ENCODE measurements around the gene LYPD4.

Gene LYPD4

GRCh38 chr19:41872775-41873647 is 28.5 kb upstream of the LYPD4 start:
- DNase-seq: peak; percentile 68

DNA sequence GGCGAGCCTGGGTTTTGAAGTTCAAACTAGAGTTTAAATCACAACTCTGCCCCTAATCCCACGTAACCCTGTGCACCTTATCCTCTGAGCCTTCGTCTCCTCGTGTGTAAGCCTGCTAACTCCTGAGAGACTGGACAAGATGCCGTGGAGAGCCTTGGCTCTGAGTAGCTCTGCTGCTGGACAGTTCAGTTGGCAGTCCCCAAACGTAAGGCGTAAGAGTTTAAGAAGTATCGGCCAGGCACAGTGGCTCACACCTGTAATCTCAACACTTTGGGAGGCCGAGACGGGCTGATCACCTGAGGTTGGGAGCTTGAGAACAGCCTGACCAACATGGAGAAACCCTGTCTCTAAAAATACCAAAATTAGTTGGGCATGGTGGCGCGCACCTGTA is 27.9 kb upstream of the LYPD4 start:
- DNase-seq: no peak

GRCh38 chr19:41871573-41872383 is 27.3 kb upstream of the LYPD4 start:
- peak; percentile 53 for DNase-seq

DNA sequence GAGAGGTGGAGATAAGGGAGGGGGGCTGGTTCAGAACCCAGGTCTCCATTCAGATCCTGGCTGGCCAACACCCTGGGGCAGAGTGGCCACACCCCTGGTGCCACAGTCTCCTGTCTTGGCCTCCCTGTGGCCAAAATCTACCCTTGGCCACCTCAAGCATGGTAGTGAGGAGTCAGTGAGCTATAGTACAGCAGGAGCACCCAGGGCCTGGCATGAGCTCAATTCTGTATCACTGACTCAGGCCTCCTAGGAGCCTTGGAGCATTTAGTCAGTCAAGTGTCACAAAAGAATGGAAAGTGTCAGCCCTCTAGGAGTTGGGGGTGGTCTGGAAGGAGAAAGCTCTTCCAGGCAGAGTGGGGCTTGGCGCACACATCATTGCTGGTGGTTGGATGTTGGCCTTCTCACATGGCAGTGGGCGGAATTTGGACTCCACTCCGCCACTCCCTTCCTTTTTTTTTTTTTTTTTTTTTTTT is 26.0 kb upstream of the LYPD4 start:
- DNase-seq: no peak

- no peak for DNase-seq
Measured at GRCh38 chr19:41869374-41869955, 25.0 kb upstream of the LYPD4 start.

DNA sequence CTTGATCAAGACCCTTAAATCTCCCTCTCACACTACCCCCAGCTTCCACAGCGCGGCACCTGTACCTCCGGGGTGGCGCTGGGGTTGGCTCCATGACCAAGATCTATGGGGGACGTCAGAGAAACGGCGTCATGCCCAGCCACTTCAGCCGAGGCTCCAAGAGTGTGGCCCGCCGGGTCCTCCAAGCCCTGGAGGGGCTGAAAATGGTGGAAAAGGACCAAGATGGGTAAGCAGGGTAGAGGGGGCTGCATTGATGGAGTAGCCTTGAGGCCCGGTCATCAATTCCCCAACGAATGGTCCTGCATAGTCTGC is 24.5 kb upstream of the LYPD4 start:
- DNase-seq: no peak

- DNase-seq: no peak
Measured at GRCh38 chr19:41868120-41868988, 23.9 kb upstream of the LYPD4 start.

GRCh38 chr19:41866284-41866683 is 21.8 kb upstream of the LYPD4 start:
- no peak for DNase-seq

GRCh38 chr19:41864374-41864773 is 19.9 kb upstream of the LYPD4 start:
- no peak for DNase-seq

- no peak for DNase-seq
Measured at GRCh38 chr19:41863209-41863931, 18.9 kb upstream of the LYPD4 start.

DNA sequence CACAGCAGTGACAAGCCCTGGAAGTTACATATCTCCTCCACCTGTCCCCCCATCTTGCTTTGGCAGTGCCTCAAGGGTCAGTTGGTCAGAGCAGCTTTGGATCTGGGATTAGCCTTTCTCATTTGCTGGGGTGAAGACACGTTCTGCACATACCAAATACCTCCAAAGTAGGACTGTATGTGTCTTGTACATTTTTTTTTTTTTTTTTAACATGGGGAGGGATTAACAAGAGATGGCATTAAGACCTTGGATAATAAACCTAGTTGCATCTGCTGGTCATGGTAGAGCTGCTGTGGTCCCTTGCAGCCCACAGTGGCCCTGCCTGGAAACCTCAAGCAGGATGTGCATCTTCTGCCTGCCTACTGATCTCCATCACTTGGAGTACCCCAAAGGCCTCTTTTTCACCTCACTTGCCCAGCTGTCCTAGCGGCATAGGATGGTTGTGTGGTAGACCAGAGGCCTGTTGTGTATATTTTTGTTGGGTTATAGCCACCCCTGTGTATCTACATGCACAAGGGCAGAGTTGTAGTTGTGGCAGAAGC is 18.0 kb upstream of the LYPD4 start:
- no peak for DNase-seq

DNA sequence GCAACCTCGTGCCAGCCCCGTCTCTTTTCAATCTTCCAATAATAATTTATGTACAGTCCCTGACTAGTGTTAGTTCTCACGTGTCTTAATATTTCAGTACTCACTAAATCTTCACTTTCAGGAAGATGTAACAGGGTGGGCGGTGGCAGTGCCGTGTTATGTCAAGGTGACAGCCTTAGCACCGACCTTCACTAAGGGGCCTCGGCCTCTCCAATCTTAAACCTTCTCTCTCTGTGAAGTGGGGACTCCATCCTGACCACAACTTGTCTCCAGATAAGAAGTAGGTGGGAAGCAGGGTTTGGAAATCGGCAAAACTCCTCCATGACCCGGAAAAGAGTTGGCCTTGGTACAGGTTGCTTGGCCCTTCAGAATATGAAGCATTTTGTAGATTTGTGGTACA is 17.4 kb upstream of the LYPD4 start:
- DNase-seq: no peak

DNA sequence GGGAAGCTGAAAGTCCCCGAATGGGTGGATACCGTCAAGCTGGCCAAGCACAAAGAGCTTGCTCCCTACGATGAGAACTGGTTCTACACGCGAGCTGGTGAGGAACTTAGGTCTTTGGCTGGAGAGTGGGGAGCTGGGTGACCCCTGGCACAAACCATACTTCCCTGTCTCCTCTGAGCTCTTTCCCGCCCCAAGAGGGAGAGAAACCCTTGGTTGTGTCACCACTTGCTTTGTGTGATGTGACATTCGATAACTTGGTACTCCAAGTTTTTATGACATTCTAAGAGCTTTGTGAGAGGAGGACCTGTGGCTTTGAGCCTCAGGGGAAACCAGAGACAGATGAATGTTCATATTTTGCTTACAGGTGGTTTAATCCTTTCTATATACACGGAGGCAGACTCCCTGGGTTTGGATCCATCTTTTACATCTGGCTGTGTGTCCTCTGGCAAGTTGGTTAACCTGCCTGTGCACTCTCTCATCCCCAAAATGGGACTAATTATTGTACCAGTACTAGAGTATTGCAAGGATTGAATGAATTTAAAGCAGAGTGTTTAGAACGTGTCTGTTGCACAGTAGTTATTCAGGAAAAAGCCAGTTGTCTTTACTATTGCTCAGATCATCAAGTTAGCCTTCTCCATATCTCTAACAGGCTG is 16.8 kb upstream of the LYPD4 start:
- DNase-seq: no peak

DNA sequence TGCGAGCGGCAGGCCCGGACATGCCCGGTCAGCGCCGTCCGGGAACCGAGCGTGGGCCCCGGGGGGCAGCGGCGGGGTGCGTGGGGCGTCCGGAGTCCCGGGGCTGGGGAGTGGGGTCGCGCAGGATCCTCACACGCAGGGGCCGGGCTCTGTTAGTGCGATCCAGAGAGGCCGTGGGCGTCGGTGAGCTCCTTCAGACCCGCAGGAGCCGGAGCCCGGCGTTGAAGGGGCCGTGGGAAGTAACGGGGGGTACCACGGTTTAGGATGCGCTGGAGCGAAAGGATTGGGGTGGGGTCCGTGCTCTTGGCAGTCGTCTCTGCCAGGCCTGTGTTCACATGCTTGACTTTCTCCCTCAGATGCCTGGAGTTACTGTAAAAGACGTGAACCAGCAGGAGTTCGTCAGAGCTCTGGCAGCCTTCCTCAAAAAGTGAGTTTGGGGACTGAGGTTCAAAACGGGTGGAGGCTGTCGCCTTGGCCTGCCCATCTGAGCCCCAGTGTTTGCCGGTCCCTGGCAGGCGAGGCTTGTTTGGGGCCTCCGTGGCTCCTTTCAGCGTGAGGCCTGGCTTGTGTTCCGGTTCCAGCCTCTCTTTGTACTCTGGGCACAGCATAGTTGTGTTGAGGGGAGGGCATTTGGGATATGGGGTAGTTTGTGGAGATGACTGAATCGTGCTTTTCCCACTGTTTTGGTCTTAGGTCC is 16.1 kb upstream of the LYPD4 start:
- DNase-seq: no peak

DNA sequence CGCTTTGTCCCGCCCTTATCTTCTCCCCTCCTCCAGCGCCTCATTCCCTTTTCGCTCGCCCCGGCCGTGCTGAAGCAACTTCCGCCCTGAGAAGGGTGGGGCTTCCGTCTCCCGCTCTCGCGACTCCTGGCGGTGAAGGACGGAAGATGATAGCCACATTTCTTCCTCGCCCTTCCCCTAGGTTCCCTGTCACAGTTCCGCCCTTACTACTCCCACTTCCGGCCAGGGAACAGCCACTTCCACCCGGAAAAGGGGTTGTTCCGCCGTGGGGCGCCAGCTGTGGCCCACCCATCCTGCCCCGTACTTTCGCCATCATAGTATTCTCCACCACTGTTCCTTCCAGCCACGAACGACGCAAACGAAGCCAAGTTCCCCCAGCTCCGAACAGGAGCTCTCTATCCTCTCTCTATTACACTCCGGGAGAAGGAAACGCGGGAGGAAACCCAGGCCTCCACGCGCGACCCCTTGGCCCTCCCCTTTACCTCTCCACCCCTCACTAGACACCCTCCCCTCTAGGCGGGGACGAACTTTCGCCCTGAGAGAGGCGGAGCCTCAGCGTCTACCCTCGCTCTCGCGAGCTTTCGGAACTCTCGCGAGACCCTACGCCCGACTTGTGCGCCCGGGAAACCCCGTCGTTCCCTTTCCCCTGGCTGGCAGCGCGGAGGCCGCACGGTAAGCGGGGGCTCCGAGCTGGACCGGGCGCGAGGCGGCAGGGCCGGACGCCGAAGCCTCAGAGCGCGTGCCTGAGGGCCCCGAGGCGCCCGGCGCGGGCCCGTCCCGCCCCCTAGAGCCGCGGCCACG is 15.3 kb upstream of the LYPD4 start, which contains the start of gene RPS19:
RPS19 (plus strand) TSS at position 638 of the 801 bp plus-strand sequence. CDS start 520 bp downstream, outside the sequence.
- DNase-seq: peak; percentile 100

DNA sequence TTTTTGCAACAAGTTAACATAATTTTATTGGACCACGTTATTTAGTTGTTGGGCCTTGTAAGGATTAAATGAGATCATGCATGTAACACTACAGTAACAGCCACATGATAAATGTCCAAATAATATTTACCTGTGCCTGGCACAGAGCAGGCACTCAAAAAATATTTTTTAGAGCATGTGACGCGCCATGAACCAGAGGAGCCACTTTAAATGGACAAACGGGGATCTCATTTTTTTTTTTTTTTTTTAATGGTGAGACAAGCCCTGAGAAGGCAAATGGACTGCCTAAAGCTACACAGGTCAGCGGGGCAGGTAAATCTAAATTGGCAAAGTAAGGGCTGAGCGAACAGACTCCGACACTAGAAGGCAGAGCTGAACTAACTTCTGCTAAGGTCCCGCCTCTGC is 14.7 kb upstream of the LYPD4 start:
- DNase-seq: no peak

- DNase-seq: no peak
Measured at GRCh38 chr19:41853768-41854167, 9.3 kb upstream of the LYPD4 start.

DNA sequence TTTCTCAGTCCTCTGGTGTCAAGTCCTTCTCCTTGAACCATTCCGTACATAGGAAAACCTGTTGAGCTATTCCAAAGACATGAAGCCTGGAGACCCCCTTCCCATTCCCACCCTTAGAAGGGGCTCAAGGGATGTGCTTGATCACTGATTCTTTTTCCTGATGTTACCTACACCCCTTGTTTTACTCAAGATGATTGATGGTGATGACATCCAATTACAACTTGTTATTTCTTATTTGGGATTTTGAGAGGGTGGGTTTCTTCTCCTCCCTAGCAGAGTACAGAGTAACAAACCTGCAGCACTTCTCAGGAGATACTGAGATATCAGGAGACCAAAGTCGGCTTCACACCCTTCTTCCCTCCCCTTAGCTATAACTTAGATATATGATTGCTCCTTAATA is 8.9 kb upstream of the LYPD4 start:
- DNase-seq: no peak

DNA sequence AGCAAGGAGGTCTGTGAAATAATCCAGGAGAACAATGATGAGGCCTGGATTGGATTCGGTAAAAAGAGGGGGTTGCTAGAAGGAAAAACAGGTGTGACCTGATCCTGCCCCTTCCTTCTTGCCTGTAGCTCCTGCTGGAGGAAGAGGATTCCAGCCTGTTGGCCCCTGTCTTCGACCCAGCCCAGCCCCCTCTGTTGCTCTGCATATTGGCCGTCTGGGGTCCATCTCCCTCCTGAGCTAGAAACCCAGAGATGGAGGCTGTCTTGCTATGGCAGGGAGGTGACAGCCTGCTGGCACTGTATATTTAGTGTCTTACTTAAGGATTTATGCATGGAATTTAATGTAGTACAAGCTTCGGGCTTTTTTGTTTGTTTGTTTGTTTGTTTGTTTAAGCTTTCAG is 7.0 kb upstream of the LYPD4 start:
- DNase-seq: no peak

DNA sequence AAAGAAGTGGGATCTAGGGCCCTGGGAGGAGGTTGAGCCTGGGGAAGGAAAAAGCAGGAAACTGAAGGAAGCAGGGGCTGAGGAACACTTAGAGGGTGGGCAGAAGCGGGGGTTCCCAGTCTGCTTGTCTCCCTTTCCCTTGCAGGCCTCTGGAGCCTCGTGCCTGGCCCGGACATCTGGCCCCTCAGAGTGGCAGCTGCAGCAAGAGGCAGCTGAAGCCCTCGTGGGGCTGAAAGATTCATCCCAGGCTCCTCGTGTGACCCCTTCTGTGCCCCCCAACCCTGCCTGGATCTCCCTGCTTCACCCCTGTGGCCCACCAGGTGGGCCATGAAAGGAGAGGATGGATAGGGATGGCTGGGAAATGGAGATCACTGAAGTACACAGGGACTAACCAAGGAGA is 5.9 kb upstream of the LYPD4 start:
- no peak for DNase-seq
